Endothelial cell of hepatic sinusoid (primary cell): ENCODE measurements around the gene FAM117A.
"Not testable (repeated sequence)": the region's sequence is repeated elsewhere in the genome, so short reads cannot be mapped to it uniquely, and the experiment has no call there.

Experiments
- in situ Hi-C: cut with HindIII; loops from 2 replicates; pipeline ENCODE4 v1.10.0; 2017; ENCODE audit warnings: low sequenced_read_pairs

The FAM117A gene

GRCh38 chr17:49764559-49765180 lies 739 bp upstream of the FAM117A start:
- in situ Hi-C loops, result no loop called here

DNA sequence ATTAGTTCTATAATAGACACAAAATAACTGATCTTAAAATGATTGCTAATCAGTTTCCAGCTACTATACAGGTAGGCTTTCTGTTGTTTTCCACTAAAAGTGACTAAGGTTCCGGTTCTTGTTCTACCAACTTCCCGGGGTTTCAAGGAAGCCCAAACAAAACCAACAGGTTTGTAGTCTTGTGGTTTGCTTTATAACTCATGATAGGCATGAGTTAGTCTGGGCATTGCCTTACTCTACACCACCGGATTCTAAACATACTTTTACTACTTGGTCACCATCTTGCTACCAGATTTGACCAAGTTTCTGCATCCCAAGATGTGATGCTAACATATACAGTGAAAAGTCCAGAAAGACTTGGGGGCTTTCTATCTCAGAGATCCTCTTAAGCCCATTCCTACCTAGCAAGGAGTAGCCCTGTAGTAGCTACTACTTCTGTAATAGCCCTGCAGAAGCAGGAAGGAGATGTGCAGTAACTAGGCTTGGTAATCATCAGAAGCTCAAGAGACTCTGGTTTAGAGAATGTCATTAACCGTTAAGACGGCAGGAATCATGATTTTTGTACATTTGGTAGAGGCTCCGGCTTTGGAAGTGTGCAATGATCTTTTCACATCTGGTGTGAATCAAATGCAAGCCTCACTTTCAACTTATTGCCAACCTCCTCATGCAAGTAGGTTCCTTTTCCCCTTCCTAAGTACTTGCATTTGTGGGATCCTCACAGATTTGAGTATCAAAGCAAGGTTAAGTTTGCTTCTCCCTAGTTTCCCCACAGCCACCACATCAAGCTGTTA lies 1.6 kb downstream of the FAM117A start:
- in situ Hi-C loops, result no loop called here

GRCh38 chr17:49760932-49761558 lies 2.9 kb downstream of the FAM117A start:
- in situ Hi-C loops, result no loop called here

- in situ Hi-C loops, result no loop called here
These were observed 3.6 kb downstream of the FAM117A start for GRCh38 chr17:49760296-49760695.

DNA sequence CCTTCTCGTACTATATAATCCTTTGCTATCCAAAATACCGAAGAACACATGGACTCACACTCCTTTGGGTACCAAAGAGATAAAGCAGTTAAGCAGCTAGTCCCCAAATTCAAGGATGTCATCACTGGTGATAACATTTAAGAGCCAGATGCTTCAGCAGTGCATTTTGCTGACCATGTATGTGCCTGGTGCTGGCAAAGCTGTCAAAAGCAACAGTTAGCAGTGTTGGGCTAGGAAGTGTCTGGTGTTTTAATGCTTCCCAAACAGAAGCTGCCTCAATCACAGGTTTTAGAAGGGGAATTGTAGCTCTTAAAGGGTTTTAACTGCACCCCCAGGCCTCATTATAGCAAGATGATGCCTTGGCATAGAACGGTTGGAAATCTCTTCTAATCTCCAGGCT lies 4.7 kb downstream of the FAM117A start:
- in situ Hi-C loops, result no loop called here

DNA sequence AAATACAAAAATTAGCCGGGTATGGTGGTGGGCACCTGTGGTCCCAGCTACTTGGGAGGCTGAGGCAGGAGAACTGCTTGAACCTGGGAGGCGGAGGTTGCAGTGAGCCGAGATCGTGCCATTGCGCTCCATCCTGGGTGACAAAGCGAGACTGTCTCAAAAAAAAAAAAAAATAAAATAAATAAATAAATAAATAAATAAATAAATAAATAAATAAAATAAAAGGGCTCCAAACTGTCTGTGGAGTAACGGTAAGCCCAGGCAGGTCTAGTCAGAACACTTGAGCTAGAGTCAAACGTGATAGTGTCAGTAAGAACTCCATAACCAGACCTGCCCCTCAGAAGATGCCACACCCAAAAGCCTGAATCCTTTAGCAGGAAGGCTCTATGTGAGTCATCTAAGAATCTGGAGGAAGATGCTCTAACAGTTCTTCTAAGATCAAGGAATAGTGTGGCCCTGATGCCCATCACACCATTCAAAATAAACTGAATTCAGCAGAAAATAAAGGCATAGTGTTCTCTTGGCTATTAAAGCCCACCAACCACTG lies 5.4 kb downstream of the FAM117A start:
- in situ Hi-C loops, result not testable (repeated sequence)

DNA sequence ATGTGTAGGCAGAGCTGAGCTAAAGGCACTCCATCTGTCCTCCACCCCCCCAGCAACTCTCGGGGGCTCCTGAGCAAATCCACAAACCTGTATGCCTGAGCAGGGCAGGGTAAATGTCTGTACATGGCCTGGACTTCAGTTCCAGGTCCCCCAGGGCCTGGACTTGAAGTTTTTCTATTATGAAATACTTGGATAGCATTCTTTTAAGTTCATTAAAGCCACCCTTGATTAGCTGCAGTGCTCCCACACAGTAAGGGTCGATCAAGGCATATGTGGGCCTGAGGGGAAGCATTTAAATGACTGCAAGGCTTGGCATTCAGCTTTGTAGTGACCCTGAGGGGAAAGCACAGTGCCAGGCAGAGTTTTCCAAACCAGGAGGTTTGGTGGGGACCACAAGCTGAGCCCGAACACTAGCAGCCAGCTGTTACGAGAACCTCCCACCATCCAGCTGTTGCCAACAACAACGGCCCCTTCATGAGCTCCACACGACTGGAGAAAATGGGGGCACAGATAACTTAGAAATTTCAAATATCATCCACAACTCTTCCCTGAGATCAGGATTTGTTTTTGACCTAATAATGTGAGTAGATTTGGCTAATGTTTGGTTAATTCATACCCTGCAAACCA lies 6.7 kb downstream of the FAM117A start:
- in situ Hi-C loops, result no loop called here

GRCh38 chr17:49756323-49757150 lies 7.4 kb downstream of the FAM117A start:
- in situ Hi-C loops, result no loop called here

- in situ Hi-C loops, result no loop called here
These were observed 8.2 kb downstream of the FAM117A start for GRCh38 chr17:49755663-49756283.

DNA sequence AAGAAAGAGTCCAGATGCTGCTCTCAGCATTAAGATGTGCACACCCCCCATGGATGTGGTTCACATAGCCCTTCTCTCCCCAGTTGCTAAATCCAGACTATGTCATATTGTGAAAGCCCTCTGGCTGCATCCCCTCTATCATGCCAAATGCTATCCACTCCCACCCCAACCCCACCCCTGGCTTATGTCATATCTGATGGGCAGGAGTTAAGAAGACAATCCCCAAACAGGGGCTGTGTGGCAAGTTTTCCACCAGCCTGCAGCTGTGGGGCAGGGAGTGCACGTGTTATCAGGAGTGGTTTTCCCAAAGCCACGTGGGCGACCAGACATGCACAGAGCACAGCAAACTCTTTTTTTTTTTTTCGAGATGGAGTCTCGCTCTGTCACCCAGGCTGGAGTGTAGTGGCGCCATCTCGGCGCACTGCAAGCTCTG lies 10.0 kb downstream of the FAM117A start:
- in situ Hi-C loops, result no loop called here

GRCh38 chr17:49752508-49752907 lies 11.4 kb downstream of the FAM117A start:
- in situ Hi-C loops, result no loop called here

DNA sequence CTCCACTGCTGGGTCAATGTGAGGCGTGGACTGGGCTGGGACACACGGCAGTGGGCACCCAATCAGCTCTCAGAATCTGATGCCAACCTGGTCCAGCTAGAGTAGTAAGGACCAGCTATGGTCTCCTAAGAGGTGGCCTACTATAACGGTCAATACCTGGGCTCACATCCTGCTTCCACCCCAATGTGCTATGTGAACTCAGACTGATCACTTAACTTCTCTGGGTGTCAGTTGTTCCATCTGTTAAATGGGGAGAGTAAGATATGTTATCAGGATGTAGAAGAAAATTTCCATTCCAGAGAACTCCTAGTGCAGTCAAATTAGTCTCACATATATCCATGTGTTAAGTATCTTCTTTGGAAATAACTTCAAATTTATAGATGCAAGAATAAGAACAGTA lies 14.2 kb downstream of the FAM117A start:
- in situ Hi-C loops, result no loop called here

GRCh38 chr17:49748791-49749190 lies 15.1 kb downstream of the FAM117A start:
- in situ Hi-C loops, result no loop called here

GRCh38 chr17:49748223-49748622 lies 15.7 kb downstream of the FAM117A start:
- in situ Hi-C loops, result no loop called here

- in situ Hi-C loops, result no loop called here
These were observed 16.3 kb downstream of the FAM117A start for GRCh38 chr17:49747632-49748031.

- in situ Hi-C loops, result no loop called here
These were observed 17.0 kb downstream of the FAM117A start for GRCh38 chr17:49746791-49747490.

DNA sequence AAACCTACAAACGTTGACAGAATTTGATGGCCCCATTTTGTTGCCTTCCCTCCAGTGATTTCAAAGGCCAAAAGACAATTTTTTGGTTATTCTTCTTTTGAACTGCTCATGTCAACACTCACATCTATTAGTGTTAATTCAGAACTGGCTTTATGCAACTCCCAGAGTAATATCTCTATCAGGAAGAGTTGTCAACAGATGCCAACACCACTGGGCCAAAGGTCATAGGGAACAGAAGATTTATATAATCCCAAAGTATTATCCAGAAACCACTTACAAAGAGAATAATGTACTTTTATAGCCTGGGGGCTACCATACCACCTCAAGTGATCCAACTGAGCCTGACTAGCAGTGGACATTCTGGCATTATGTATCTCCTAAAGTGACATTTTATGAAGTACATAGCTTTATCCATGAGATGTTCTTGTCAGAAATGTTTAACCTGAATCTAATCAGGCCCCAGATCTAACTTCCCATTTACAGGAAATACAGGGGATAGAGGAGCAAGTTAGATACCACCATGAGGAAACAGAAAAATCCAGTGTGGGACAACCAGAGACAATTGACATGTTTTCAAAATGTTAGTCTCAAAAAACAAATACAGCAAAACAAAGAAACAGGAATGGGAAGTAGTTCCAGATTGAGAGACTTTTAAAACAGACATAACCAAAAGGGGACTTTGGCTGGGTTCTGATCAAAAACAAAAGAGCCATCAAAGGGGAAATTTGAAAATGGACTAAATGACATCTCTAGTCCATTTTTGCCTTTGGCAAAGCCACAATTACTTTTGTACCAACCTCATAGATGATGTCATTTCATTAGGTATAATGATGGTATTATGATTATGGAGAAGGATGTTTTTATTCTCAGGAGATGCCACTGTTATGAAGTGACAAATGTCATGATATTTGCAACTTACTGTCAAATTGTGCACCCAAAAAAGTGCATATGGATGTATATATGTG lies 18.5 kb downstream of the FAM117A start:
- in situ Hi-C loops, result no loop called here

DNA sequence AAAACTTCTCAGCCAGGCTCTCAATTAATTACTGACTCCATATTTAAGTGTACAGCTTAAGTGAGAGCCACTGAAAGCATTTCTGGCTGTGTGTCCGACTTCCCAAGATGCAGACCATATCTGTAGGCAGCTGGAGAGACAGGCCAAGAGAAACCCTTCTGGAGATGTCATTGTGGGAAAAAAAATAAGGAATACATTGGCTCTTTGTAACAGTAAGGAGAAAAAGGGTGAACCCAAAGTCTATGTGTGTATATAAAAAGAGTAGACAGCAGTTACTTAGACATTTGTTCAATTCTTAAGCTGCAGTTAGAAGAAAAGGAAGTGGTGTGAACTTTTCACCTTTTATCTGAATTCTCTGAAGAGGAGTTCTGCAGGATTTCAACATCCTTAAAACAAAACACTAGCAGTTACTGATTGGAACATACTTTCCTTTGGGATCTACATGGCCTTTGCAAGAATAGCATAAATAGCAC lies 21.7 kb downstream of the FAM117A start:
- in situ Hi-C loops, result no loop called here
